Gastroesophageal sphincter (tissue), 2 donors: ENCODE data around the gene GALNTL6.

ENCODE experiments used
- EP300 ChIP-seq: sonication (generic); formaldehyde crosslinking; IDR thresholded peaks from one replicate; pipeline ENCODE4 v1.6.1; 2017; ENCODE audit warnings: antibody characterized with exemption, mild to moderate bottlenecking
- POLR2A ChIP-seq, 2 donors: fragments of 450-650 bp; IDR thresholded peaks; one replicate each; pipeline ENCODE4 v1.6.1; 2017; ENCODE audit warnings: antibody characterized with exemption in 2 of 2, mild to moderate bottlenecking in 2 of 2, moderate library complexity in 1 of 2

GRCh38 chr4:172521680-172522079, 708.5 kb downstream of the GALNTL6 start:
- TF ChIP-seq POLR2A (IDR thresholded peaks at IDR 0.05) (no peak), EP300 (no peak)
